DOHH2 (cell line): Measurements from ENCODE around the gene ATP6V0A1.

Experiments used
- H3F3A ChIP-seq: fragments of 200-600 bp; sonication (generic), shearing (Covaris generic); 2 replicates; pipeline ENCODE4 v1.6.0; 2016; ENCODE audit warnings: antibody characterized with exemption, mild to moderate bottlenecking; ENCODE audit not compliant: control insufficient read depth, insufficient read depth
- H3K27ac ChIP-seq: fragments of 200-600 bp; sonication (generic); 2 replicates; pipeline ENCODE4 v1.5.1; 2014; ENCODE audit warnings: low read depth, mild to moderate bottlenecking, low read length, moderate library complexity
- H3K27me3 ChIP-seq: fragments of 200-600 bp; sonication (generic); 2 replicates; pipeline ENCODE4 v1.6.1; 2014; ENCODE audit warnings: mild to moderate bottlenecking, low read length, mixed read lengths; ENCODE audit not compliant: control insufficient read depth
- H3K36me3 ChIP-seq: fragments of 200-600 bp; sonication (generic); 2 replicates; pipeline ENCODE4 v1.6.1; 2014; ENCODE audit warnings: mild to moderate bottlenecking, low read length, moderate library complexity, mixed read lengths; ENCODE audit not compliant: control insufficient read depth
- H3K4me1 ChIP-seq: fragments of 200-600 bp; sonication (generic); 2 replicates; pipeline ENCODE4 v1.6.1; 2014; ENCODE audit warnings: mild to moderate bottlenecking, low read length, mixed read lengths; ENCODE audit not compliant: control insufficient read depth
- H3K4me2 ChIP-seq: fragments of 200-600 bp; sonication (generic); 2 replicates; pipeline ENCODE4 v1.6.0; 2014; ENCODE audit warnings: mild to moderate bottlenecking, low read length, moderate library complexity
- H3K4me3 ChIP-seq: fragments of 200-600 bp; sonication (generic); 2 replicates; pipeline ENCODE4 v1.5.1; 2014; ENCODE audit warnings: mild to moderate bottlenecking, low read length, mixed read lengths
- H3K79me2 ChIP-seq: fragments of 200-600 bp; sonication (generic); 2 replicates; pipeline ENCODE4 v1.6.1; 2014; ENCODE audit warnings: mild to moderate bottlenecking, low read length, mixed read lengths; ENCODE audit not compliant: control insufficient read depth
- H3K9me2 ChIP-seq: fragments of 200-600 bp; sonication (generic); replicated peaks from 2 replicates; pipeline ENCODE4 v1.6.1; 2014; ENCODE audit warnings: mild to moderate bottlenecking, low read length, mixed read lengths; ENCODE audit not compliant: control insufficient read depth
- H3K9me3 ChIP-seq: fragments of 200-600 bp; sonication (generic); 2 replicates; pipeline ENCODE4 v1.6.1; 2014; ENCODE audit warnings: antibody characterized with exemption, low read length, mixed read lengths; ENCODE audit not compliant: control insufficient read depth, insufficient read depth
- H4K20me1 ChIP-seq: fragments of 200-600 bp; sonication (generic); 2 replicates; pipeline ENCODE4 v1.6.0; 2014; ENCODE audit warnings: low read depth, mild to moderate bottlenecking, antibody characterized with exemption, low read length, moderate library complexity; ENCODE audit not compliant: control insufficient read depth, insufficient read depth
- EZH2phosphoT487 ChIP-seq: fragments of 200-600 bp; sonication (generic); IDR thresholded peaks from 2 replicates; pipeline ENCODE4 v1.6.1; 2017; ENCODE audit warnings: borderline replicate concordance, mild to moderate bottlenecking, antibody characterized with exemption, low read length, moderate library complexity, mixed read lengths
- TF ChIP-seq, protein P1 (sequence below): fragments of 200-600 bp; sonication (generic); IDR thresholded peaks from one replicate; pipeline ENCODE4 v1.5.1; 2014; ENCODE audit warnings: antibody characterized with exemption, mild to moderate bottlenecking, low read depth, low read length; ENCODE audit not compliant: poor library complexity, severe bottlenecking

Gene ATP6V0A1

DNA sequence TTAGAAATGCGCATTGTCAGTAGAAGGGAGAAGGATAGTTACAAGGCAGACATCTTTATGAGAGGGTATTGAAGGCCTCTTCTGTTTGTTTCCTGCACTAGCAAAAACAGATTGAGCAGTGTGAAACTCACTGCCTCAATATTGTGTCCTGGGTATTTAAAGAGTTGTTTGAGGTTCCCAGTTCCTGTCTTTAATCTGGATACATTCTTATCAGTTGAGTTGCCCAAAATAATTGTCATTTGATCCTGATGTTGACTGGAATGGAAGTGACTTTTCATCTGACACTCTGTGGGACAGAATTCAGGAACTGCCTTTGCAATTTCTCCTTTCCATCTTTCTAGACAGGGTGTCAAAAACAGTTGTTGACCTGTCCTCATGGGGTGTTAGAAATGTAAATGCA is 1.7 kb downstream of the ATP6V0A1 start:
- H3K4me3 ChIP-seq = peak overlapping the region; percentile 45
- peaks cover 49% of the 10 kb centered on the region for H3K4me1 ChIP-seq
- peaks cover 72% of the 10 kb centered on the region for H3K27me3 ChIP-seq
- no peaks in the 10 kb centered on the region for H3K79me2 ChIP-seq
- H3K27ac ChIP-seq = no peak overlapping the region
- peaks cover 32% of the 10 kb centered on the region for H3F3A ChIP-seq
- no peaks in the 10 kb centered on the region for H3K36me3 ChIP-seq
- no peaks in the 10 kb centered on the region for H3K9me2 ChIP-seq
- no peak for TF ChIP-seq EZH2phosphoT487
- TF ChIP-seq, protein P1, sequence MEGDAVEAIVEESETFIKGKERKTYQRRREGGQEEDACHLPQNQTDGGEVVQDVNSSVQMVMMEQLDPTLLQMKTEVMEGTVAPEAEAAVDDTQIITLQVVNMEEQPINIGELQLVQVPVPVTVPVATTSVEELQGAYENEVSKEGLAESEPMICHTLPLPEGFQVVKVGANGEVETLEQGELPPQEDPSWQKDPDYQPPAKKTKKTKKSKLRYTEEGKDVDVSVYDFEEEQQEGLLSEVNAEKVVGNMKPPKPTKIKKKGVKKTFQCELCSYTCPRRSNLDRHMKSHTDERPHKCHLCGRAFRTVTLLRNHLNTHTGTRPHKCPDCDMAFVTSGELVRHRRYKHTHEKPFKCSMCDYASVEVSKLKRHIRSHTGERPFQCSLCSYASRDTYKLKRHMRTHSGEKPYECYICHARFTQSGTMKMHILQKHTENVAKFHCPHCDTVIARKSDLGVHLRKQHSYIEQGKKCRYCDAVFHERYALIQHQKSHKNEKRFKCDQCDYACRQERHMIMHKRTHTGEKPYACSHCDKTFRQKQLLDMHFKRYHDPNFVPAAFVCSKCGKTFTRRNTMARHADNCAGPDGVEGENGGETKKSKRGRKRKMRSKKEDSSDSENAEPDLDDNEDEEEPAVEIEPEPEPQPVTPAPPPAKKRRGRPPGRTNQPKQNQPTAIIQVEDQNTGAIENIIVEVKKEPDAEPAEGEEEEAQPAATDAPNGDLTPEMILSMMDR = no peak
- H4K20me1 ChIP-seq = peaks cover 24% of the 10 kb centered on the region
- peak overlapping the region; percentile 70 for H3K4me2 ChIP-seq
- no peaks in the 10 kb centered on the region for H3K9me3 ChIP-seq

DNA sequence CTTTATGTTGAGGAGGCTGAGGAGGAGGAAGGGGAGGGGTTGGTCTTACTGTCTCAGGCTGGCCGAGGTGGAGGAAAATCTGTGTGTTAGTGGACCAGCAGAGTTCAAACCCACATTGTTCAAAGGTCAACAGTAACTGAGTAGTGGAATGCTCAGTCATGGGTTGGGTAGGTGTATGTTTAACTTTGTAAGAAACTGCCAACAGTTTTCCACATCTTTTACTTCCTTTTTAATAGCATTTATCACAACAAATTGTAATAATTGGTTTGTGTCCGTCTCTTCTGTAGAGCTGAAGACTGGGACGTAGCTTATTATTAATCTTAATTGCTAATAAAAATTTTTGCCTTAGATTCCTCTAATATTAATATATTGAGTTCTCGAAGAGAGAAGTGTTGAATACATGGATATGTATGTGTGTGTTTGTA is 5.3 kb downstream of the ATP6V0A1 start:
- peaks cover 60% of the 10 kb centered on the region for H3K27me3 ChIP-seq
- no peaks in the 10 kb centered on the region for H3K9me3 ChIP-seq
- no peaks in the 10 kb centered on the region for H3K36me3 ChIP-seq
- H3K9me2 ChIP-seq = no peaks in the 10 kb centered on the region
- no peak overlapping the region for H3K4me2 ChIP-seq
- H3K4me1 ChIP-seq = peaks cover 20% of the 10 kb centered on the region
- H3K79me2 ChIP-seq = no peaks in the 10 kb centered on the region
- H3F3A ChIP-seq = peaks cover 14% of the 10 kb centered on the region
- no peak overlapping the region for H3K27ac ChIP-seq
- TF ChIP-seq, protein P1 = no peak
- TF ChIP-seq EZH2phosphoT487 = no peak
- no peak overlapping the region for H3K4me3 ChIP-seq
- H4K20me1 ChIP-seq = peaks cover 20% of the 10 kb centered on the region; the same call in 1 of the 2 replicates

DNA sequence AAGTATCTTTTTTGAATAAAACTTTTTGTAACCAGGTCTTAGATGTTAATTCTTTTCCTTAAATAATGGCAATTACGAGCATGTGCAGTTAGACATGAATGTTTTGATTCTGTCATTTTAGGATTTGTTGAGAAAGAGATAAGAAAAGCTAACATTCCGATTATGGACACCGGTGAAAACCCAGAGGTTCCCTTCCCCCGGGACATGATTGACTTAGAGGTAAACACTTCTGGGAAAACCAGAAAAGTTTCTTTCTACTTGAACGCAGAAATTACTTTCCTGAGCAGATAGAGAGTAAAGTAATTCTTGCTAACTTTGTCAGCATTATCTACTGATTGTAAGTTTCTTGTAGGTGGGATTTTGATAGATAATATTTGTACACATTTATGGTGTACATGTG is 9.2 kb downstream of the ATP6V0A1 start:
- Histone ChIP-seq H3K4me3 (no peak overlapping the region), H3K9me2 (no peaks in the 10 kb centered on the region), H3K4me1 (no peaks in the 10 kb centered on the region), H3K9me3 (no peaks in the 10 kb centered on the region), H3F3A (no peaks in the 10 kb centered on the region), H3K36me3 (no peaks in the 10 kb centered on the region), H4K20me1 (no peaks in the 10 kb centered on the region; the same call in 1 of the 2 replicates), H3K27ac (no peak overlapping the region), H3K4me2 (no peak overlapping the region), H3K27me3 (peaks cover 32% of the 10 kb centered on the region), H3K79me2 (no peaks in the 10 kb centered on the region)
- no peak for TF ChIP-seq EZH2phosphoT487
- TF ChIP-seq, protein P1 = no peak
